PC-9 (cell line): ENCODE measurements around the gene BMAL2.

Experiments used
- CTCF ChIP-seq: fragments of 200-600 bp; sonication (generic); conservative IDR thresholded peaks from 2 replicates; pipeline ENCODE4 v1.6.1; 2017; ENCODE audit warnings: mixed run types, antibody characterized with exemption, mild to moderate bottlenecking, moderate library complexity
- EZH2 ChIP-seq: fragments of 200-600 bp; sonication (generic); IDR thresholded peaks from 2 replicates; pipeline ENCODE4 v1.8.0; 2017; ENCODE audit warnings: antibody characterized with exemption, low read depth

GRCh38 chr12:27284021-27284420, 48.6 kb upstream of the BMAL2 start:
- no peak for TF ChIP-seq CTCF
- no peak for TF ChIP-seq EZH2
